ENCODE results near the gene TARS1. TPM values are rescaled to one million over a fixed set of nuclear protein-coding genes. Genes with fewer than 3 reads are reported as not detected.

Gene TARS1
- total RNA-seq, 2 experiments from 2014 or later, result 208 to 210 TPM

- intact Hi-C loops (cut with micrococcal nuclease), result no loop called here
- Mint-ChIP-seq H3K4me3 (no peak overlapping the region), H3K27ac (no peak overlapping the region), H3K36me3 (ENCODE audit: low read depth) (no peaks in the 10 kb centered on the region), H3K9me3 (peaks cover 3% of the 10 kb centered on the region), H3K27me3 (no peaks in the 10 kb centered on the region), H3K4me1 (ENCODE audit: low read depth) (no peaks in the 10 kb centered on the region)
- CTCF ChIA-PET, result no interaction called here
- no peak for TF ChIP-seq CTCF (IDR thresholded peaks at IDR 0.05)
- DNase-seq, result no peak
- POLR2A ChIA-PET, result no interaction called here
- ATAC-seq, result no peak
Observed at GRCh38 chr5:33516421-33516820, 75.7 kb downstream of the TARS1 start.

Measured in activated CD8-positive, alpha-beta T cell treated with anti-CD3 and anti-CD28 coated beads for 36 hours (primary cell).